Vagina (tissue), 2 donors: ENCODE measurements around the gene SULF2.

Experiments used
- POLR2AphosphoS5 ChIP-seq, 2 donors: sonication (generic); formaldehyde crosslinking; IDR thresholded peaks; one replicate each; pipeline ENCODE4 v1.9.0; 2017; ENCODE audit warnings: antibody characterized with exemption in 2 of 2, mild to moderate bottlenecking in 2 of 2, low read depth in 1 of 2; ENCODE audit not compliant: insufficient read depth in 1 of 2
- TF ChIP-seq, protein P1 (sequence below), 3 experiments: fragments of 450-650 bp in 2 of 3; fragments of 200-600 bp in 1 of 3; sonication (generic) in 1 of 3; IDR thresholded peaks; one replicate each; pipeline ENCODE4 v1.5.1; 2017 to 2019; ENCODE audit warnings: antibody characterized with exemption in 3 of 3, mild to moderate bottlenecking in 2 of 3, moderate library complexity in 2 of 3

- TF ChIP-seq, protein P1, sequence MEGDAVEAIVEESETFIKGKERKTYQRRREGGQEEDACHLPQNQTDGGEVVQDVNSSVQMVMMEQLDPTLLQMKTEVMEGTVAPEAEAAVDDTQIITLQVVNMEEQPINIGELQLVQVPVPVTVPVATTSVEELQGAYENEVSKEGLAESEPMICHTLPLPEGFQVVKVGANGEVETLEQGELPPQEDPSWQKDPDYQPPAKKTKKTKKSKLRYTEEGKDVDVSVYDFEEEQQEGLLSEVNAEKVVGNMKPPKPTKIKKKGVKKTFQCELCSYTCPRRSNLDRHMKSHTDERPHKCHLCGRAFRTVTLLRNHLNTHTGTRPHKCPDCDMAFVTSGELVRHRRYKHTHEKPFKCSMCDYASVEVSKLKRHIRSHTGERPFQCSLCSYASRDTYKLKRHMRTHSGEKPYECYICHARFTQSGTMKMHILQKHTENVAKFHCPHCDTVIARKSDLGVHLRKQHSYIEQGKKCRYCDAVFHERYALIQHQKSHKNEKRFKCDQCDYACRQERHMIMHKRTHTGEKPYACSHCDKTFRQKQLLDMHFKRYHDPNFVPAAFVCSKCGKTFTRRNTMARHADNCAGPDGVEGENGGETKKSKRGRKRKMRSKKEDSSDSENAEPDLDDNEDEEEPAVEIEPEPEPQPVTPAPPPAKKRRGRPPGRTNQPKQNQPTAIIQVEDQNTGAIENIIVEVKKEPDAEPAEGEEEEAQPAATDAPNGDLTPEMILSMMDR (IDR thresholded peaks at IDR 0.05): no peak
- no peak for TF ChIP-seq POLR2AphosphoS5 (IDR thresholded peaks at IDR 0.05; ENCODE audit: insufficient read depth in 1 of 2, low read depth in 1 of 2)
These were observed 118.2 kb downstream of the SULF2 start for GRCh38 chr20:47667086-47667485.
